Measurements from ENCODE around the gene FGF21. TPM values are rescaled to one million over a fixed set of nuclear protein-coding genes. Genes with fewer than 3 reads are reported as not detected.

FGF21 gene
- total and polyA plus RNA-seq, 10 of the 15 experiments (the other 5 are each of a cell fraction or from before 2014, with no cell fraction given) = not detected

DNA sequence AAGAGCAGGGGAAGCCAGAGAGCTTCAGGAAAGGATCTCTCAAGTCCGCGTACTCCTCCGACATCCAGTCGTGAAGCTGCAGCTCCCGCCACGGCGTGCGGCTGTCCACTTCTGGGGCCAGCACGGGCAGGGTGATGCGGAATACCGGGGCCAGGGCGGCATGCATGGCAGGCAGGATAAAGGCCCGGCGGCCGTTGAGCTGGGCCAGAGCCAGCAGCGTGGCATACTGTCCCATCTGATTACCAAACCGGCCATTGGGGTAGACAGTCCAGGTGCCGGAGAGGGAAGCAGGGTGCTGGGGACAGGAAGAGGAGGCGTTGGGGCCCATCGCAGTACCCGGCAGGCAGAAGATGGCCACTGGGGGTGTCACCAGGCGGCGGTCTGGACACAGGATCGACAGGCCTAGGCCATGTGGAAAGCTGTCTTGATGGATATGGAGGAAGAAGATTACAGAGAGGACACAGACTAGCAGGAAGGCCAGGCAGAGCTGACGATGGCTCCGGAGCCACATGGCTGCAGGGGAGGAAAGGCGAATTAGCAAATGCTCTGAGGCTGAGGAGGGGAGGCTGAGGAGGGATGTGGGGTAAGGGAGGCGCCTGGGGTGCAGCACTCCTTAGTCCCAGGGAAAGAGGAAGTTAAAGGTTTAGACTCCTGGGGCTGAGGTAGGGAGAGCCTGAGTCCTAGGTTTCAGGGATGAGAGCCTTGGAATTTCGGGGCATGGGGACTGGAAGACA, 4.4 kb upstream of the FGF21 start:
- intact Hi-C loops (cut with micrococcal nuclease; ENCODE audit: unreplicated experiment) = no loop called here
- Histone ChIP-seq H4K20me1 (ENCODE audit: control insufficient read depth, insufficient read depth) (no peaks in the 10 kb centered on the region), H2AFZ (ENCODE audit: control insufficient read depth, low read depth, low read length) (no peak overlapping the region)
- TF ChIP-seq SMAD1 (IDR thresholded peaks at IDR 0.05; ENCODE audit: low read depth, partially characterized antibody) (no peak), SUZ12 (IDR thresholded peaks at IDR 0.05; ENCODE audit: unreplicated experiment) (no peak), DPF2 (IDR thresholded peaks at IDR 0.05) (no peak), FOXK2 (IDR thresholded peaks at IDR 0.05) (no peak), HCFC1 (IDR thresholded peaks at IDR 0.05; ENCODE audit: low read length) (no peak), NFXL1 (IDR thresholded peaks at IDR 0.05; ENCODE audit: borderline replicate concordance) (no peak), HDGF (IDR thresholded peaks at IDR 0.05) (no peak), CREM (IDR thresholded peaks at IDR 0.05; ENCODE audit: low read depth) (no peak), NR2F1 (conservative IDR thresholded peaks at IDR 0.05) (no peak)
- TF ChIP-seq, protein P1, sequence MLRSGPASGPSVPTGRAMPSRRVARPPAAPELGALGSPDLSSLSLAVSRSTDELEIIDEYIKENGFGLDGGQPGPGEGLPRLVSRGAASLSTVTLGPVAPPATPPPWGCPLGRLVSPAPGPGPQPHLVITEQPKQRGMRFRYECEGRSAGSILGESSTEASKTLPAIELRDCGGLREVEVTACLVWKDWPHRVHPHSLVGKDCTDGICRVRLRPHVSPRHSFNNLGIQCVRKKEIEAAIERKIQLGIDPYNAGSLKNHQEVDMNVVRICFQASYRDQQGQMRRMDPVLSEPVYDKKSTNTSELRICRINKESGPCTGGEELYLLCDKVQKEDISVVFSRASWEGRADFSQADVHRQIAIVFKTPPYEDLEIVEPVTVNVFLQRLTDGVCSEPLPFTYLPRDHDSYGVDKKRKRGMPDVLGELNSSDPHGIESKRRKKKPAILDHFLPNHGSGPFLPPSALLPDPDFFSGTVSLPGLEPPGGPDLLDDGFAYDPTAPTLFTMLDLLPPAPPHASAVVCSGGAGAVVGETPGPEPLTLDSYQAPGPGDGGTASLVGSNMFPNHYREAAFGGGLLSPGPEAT (IDR thresholded peaks at IDR 0.05; ENCODE audit: low read depth) = no peak
- TF ChIP-seq, protein P2, sequence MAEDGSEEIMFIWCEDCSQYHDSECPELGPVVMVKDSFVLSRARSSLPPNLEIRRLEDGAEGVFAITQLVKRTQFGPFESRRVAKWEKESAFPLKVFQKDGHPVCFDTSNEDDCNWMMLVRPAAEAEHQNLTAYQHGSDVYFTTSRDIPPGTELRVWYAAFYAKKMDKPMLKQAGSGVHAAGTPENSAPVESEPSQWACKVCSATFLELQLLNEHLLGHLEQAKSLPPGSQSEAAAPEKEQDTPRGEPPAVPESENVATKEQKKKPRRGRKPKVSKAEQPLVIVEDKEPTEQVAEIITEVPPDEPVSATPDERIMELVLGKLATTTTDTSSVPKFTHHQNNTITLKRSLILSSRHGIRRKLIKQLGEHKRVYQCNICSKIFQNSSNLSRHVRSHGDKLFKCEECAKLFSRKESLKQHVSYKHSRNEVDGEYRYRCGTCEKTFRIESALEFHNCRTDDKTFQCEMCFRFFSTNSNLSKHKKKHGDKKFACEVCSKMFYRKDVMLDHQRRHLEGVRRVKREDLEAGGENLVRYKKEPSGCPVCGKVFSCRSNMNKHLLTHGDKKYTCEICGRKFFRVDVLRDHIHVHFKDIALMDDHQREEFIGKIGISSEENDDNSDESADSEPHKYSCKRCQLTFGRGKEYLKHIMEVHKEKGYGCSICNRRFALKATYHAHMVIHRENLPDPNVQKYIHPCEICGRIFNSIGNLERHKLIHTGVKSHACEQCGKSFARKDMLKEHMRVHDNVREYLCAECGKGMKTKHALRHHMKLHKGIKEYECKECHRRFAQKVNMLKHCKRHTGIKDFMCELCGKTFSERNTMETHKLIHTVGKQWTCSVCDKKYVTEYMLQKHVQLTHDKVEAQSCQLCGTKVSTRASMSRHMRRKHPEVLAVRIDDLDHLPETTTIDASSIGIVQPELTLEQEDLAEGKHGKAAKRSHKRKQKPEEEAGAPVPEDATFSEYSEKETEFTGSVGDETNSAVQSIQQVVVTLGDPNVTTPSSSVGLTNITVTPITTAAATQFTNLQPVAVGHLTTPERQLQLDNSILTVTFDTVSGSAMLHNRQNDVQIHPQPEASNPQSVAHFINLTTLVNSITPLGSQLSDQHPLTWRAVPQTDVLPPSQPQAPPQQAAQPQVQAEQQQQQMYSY (CRISPR knock-in tag; IDR thresholded peaks at IDR 0.05) = no peak
- TF ChIP-seq, protein P3, sequence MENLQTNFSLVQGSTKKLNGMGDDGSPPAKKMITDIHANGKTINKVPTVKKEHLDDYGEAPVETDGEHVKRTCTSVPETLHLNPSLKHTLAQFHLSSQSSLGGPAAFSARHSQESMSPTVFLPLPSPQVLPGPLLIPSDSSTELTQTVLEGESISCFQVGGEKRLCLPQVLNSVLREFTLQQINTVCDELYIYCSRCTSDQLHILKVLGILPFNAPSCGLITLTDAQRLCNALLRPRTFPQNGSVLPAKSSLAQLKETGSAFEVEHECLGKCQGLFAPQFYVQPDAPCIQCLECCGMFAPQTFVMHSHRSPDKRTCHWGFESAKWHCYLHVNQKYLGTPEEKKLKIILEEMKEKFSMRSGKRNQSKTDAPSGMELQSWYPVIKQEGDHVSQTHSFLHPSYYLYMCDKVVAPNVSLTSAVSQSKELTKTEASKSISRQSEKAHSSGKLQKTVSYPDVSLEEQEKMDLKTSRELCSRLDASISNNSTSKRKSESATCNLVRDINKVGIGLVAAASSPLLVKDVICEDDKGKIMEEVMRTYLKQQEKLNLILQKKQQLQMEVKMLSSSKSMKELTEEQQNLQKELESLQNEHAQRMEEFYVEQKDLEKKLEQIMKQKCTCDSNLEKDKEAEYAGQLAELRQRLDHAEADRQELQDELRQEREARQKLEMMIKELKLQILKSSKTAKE (IDR thresholded peaks at IDR 0.05; ENCODE audit: low read depth, poor library complexity, severe bottlenecking) = no peak
- TF ChIP-seq, protein P4, sequence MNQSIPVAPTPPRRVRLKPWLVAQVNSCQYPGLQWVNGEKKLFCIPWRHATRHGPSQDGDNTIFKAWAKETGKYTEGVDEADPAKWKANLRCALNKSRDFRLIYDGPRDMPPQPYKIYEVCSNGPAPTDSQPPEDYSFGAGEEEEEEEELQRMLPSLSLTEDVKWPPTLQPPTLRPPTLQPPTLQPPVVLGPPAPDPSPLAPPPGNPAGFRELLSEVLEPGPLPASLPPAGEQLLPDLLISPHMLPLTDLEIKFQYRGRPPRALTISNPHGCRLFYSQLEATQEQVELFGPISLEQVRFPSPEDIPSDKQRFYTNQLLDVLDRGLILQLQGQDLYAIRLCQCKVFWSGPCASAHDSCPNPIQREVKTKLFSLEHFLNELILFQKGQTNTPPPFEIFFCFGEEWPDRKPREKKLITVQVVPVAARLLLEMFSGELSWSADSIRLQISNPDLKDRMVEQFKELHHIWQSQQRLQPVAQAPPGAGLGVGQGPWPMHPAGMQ (IDR thresholded peaks at IDR 0.05; ENCODE audit: borderline replicate concordance) = no peak

More for the DNA sequence above, 4.4 kb upstream of the FGF21 start:
- peaks cover 2 to 6% of the 10 kb centered on the region in 2 experiments; a peak in 3 of 4 replicates for H3K27me3 ChIP-seq (replicated peaks in 1 of 2; ENCODE audit: control insufficient read depth in 2 of 2, insufficient read depth in 2 of 2, low read length in 1 of 2)
- no TSS peak for BruUV-seq (replicated peaks)
- ChIA-PET SMC1A (ENCODE audit: uncharacterized antibody, unreplicated experiment) (no interaction called here), CTCF (no interaction called here), POLR2A (no interaction called here), RAD21 (ENCODE audit: unreplicated experiment) (no interaction called here)
- H3K27ac ChIP-seq (ENCODE audit: control insufficient read depth, insufficient read depth) = no peak overlapping the region
- no peaks in the 10 kb centered on the region for H3K4me1 ChIP-seq (ENCODE audit: control insufficient read depth, insufficient read depth, low read length)
- no peaks in the 10 kb centered on the region; the same call in 2 of the 3 replicates for H3K9me3 ChIP-seq (replicated peaks; ENCODE audit: control insufficient read depth, insufficient read depth, low read length)
- no peak for ATAC-seq
- WGBS (ENCODE audit: insufficient coverage, insufficient replicate concordance, low lambda C conversion rate, missing lambda C conversion rate) = 67% methylated on average over 29 of the region's 29 CpGs
- no peaks in the 10 kb centered on the region for H3K79me2 ChIP-seq (ENCODE audit: control insufficient read depth, insufficient read depth, low read length)
- H3K4me2 ChIP-seq (ENCODE audit: control insufficient read depth, insufficient read depth) = no peak overlapping the region
- H3K4me3 ChIP-seq = no peak overlapping the region
- in situ Hi-C loops (cut with MboI) = no loop called here
- FAIRE-seq = no peak
- H3K9ac ChIP-seq (ENCODE audit: control insufficient read depth, insufficient read depth, low read length) = no peak overlapping the region
- H3K36me3 ChIP-seq (ENCODE audit: control insufficient read depth in 2 of 2, insufficient read depth in 2 of 2, low read length in 1 of 2) = no peaks in the 10 kb centered on the region
- no peak for DNase-seq (ENCODE audit: low read depth, low spot score)

All from GM12878 (cell line).